ENCODE data around the gene SMIM14.
"Not testable (repeated sequence)": the region's sequence is repeated elsewhere in the genome, so short reads cannot be mapped to it uniquely, and the experiment has no call there.

Gene SMIM14

GRCh38 chr4:39638354-39639239, at the start of gene SMIM14:
Gene SMIM14 (minus strand): TSS chr4:39638865. CDS start chr4:39605145, 33,720 bp downstream.
- H3K27me3 Mint-ChIP-seq = peaks cover 38% of the 10 kb centered on the region
- H3K9me3 Mint-ChIP-seq = no peaks in the 10 kb centered on the region
- H3K36me3 Mint-ChIP-seq = no peaks in the 10 kb centered on the region
- peak within 1 kb of the TSS; percentile 86 for H3K27ac Mint-ChIP-seq
- peak; percentile 93 for DNase-seq
- H3K4me1 Mint-ChIP-seq = peaks cover 33% of the 10 kb centered on the region
- H3K4me3 Mint-ChIP-seq = peak within 1 kb of the TSS; percentile 92
- CTCF ChIA-PET = interaction anchor here (0.6 to 1.8 kb wide), 3 partner anchors 67 to 169 kb away, joined by 3 to 7 read pairs (median 4); no protein-coding TSS in a partner anchor

DNA sequence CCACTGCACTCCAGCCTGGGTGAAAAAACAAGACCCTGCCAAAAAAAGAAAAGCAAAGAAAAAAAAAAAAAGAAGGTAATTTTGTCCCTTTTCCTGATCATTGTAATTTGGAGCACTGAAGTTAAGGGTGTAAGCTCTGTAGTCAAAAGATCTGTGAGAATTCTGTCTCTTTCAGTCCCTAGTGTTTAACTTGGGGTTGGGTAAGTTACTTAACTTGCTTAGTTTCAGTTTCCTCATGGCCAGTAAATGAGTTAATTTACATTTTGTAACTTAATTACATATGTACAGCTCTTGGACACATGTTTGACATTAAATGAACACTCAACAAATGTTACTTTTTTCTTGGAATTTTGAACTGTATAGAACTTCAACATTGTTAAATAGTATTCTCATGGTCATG, 48.3 kb upstream of the SMIM14 start:
- DNase-seq = no peak
- Mint-ChIP-seq H3K4me3 (no peak overlapping the region), H3K27me3 (peaks cover 5% of the 10 kb centered on the region), H3K4me1 (no peaks in the 10 kb centered on the region), H3K36me3 (no peaks in the 10 kb centered on the region), H3K27ac (no peak overlapping the region), H3K9me3 (no peaks in the 10 kb centered on the region)
- CTCF ChIA-PET = no interaction called here

DNA sequence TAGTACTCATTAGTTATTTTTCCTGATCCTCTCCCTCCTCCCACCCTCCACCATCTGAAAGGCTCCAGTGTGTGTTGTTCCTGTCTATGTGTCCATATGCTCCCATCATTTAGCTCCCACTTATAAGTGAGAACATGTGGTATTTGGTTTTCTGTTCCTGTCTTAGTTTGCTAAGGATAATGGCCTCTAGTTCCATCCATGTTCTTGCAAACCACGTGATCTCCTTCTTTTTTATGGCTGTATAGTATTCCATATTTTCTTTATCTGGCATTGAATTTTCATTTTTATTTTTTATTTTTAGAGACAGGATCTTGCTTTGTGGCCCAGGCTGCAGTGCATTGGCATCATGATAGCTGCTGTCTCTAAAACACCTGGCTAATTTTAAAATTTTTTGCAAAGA, 47.3 kb upstream of the SMIM14 start:
- Mint-ChIP-seq H3K27ac (no peak overlapping the region), H3K36me3 (no peaks in the 10 kb centered on the region), H3K4me3 (no peak overlapping the region)

DNA sequence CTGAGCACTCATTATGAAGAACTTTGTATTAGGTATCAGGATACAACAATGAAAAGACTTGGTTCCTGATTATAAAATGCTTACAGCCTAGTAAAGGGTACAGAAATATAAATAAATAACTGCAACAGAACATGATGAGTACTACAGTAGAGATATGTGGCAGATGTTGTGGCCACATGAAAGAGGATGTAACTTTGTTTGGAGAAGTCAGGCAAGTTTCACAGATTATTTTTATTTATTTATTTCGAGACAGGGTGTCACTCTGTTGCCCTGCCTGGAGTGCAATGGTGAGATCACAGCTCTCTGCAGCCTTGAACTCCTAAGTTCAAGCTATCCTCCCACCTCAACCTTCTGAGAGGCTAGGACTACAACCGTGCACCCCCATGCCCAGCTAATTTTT, 43.5 kb upstream of the SMIM14 start:
- Mint-ChIP-seq H3K27ac (no peak overlapping the region), H3K4me1 (no peaks in the 10 kb centered on the region), H3K4me3 (no peak overlapping the region), H3K36me3 (no peaks in the 10 kb centered on the region), H3K27me3 (peaks cover 14% of the 10 kb centered on the region), H3K9me3 (no peaks in the 10 kb centered on the region)
- no peak for DNase-seq
- CTCF ChIA-PET = no interaction called here

More for the DNA sequence above, 47.3 kb upstream of the SMIM14 start:
- CTCF ChIA-PET = no interaction called here
- peaks cover 5% of the 10 kb centered on the region for H3K27me3 Mint-ChIP-seq
- no peaks in the 10 kb centered on the region for H3K9me3 Mint-ChIP-seq
- DNase-seq = no peak
- no peaks in the 10 kb centered on the region for H3K4me1 Mint-ChIP-seq

DNA sequence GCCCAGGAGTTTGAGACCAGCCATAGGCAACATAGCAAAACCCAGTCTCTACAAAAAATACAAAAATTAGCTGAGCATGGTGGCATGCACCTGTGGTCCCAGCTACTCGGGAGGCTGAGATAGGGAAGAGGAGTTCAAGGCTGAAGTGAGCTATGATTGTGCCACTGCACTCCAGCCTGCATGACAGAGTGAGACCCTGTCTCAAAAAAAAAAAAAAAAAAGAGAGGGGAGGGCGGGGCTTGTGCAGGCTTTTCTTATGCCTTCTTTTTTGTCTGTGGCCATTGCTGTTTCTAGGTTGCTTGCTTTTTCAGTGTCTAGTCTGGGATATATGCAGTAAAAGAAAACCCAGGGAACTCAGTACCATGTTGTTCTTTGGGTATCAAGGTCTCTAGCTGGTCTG, 42.3 kb upstream of the SMIM14 start:
- H3K36me3 Mint-ChIP-seq, H3K9me3 Mint-ChIP-seq, H3K4me1 Mint-ChIP-seq, DNase-seq, H3K27ac Mint-ChIP-seq, CTCF ChIA-PET, H3K4me3 Mint-ChIP-seq: not testable (repeated sequence)
- H3K27me3 Mint-ChIP-seq = peaks cover 14% of the 10 kb centered on the region

DNA sequence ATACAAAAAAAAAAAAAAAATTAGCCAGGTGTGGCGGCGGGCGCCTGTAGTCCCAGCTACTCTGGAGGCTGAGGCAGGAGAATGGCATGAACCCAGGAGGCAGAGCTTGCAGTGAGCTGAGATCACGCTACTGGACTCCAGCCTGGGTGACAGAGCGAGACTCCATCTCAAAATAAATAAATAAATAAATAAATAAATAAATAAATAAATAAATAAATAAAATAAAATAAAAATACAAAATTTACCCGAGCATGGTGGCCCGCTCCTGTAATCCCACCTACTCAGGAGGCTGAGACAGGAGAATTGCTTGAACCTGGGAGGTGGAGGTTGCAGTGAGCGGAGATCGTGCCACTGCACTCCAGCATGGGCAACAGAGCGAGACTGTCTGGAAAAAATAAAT, 37.0 kb upstream of the SMIM14 start:
- H3K4me1 Mint-ChIP-seq, H3K4me3 Mint-ChIP-seq, DNase-seq, H3K36me3 Mint-ChIP-seq, CTCF ChIA-PET, H3K9me3 Mint-ChIP-seq, H3K27ac Mint-ChIP-seq: not testable (repeated sequence)
- H3K27me3 Mint-ChIP-seq = peaks cover 12% of the 10 kb centered on the region

DNA sequence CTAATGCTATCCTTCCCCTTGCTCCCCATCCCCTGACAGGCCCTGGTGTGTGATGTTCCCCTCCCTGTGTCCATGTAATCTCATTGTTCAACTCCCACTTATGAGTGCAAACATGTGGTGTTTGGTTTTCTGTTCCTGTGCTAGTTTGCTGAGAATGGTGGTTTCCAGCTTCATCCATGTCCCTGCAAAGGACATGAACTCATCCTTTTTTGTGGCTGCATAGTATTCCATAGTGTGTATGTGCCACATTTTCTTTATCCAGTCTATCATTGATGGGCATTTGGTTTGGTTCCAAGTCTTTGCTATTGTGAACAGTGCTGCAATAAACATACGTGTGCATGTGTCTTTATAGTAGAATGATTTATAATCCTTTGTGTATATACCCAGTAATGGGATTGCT, 31.6 kb upstream of the SMIM14 start:
- H3K9me3 Mint-ChIP-seq, H3K4me1 Mint-ChIP-seq, H3K4me3 Mint-ChIP-seq, DNase-seq, CTCF ChIA-PET, H3K36me3 Mint-ChIP-seq, H3K27ac Mint-ChIP-seq: not testable (repeated sequence)
- peaks cover 14% of the 10 kb centered on the region for H3K27me3 Mint-ChIP-seq

- Mint-ChIP-seq H3K36me3 (no peaks in the 10 kb centered on the region), H3K27me3 (peaks cover 14% of the 10 kb centered on the region), H3K9me3 (no peaks in the 10 kb centered on the region), H3K4me1 (no peaks in the 10 kb centered on the region), H3K27ac (no peak overlapping the region), H3K4me3 (no peak overlapping the region)
- no peak for DNase-seq
- CTCF ChIA-PET = no interaction called here
Measured at GRCh38 chr4:39668887-39669286, 30.2 kb upstream of the SMIM14 start.

- Mint-ChIP-seq H3K27me3 (peaks cover 14% of the 10 kb centered on the region), H3K27ac (no peak overlapping the region), H3K9me3 (no peaks in the 10 kb centered on the region), H3K4me3 (no peak overlapping the region), H3K4me1 (no peaks in the 10 kb centered on the region), H3K36me3 (no peaks in the 10 kb centered on the region)
- DNase-seq = no peak
- CTCF ChIA-PET = no interaction called here
Measured at GRCh38 chr4:39667706-39668105, 29.0 kb upstream of the SMIM14 start.

GRCh38 chr4:39664828-39665731, 26.4 kb upstream of the SMIM14 start:
- H3K36me3 Mint-ChIP-seq = no peaks in the 10 kb centered on the region
- no peaks in the 10 kb centered on the region for H3K9me3 Mint-ChIP-seq
- H3K27ac Mint-ChIP-seq = no peak overlapping the region
- no peak for DNase-seq
- no peak overlapping the region for H3K4me3 Mint-ChIP-seq
- H3K4me1 Mint-ChIP-seq = no peaks in the 10 kb centered on the region
- H3K27me3 Mint-ChIP-seq = peaks cover 11% of the 10 kb centered on the region
- CTCF ChIA-PET = no interaction called here

- H3K4me3 Mint-ChIP-seq = no peak overlapping the region
- no peaks in the 10 kb centered on the region for H3K36me3 Mint-ChIP-seq
- DNase-seq = no peak
- H3K27ac Mint-ChIP-seq = no peak overlapping the region
- H3K9me3 Mint-ChIP-seq = no peaks in the 10 kb centered on the region
- CTCF ChIA-PET = interaction anchor here (0.6 kb wide), 1 partner anchor 1178 kb away, joined by 3 read pairs; no protein-coding TSS in a partner anchor
- no peaks in the 10 kb centered on the region for H3K4me1 Mint-ChIP-seq
- H3K27me3 Mint-ChIP-seq = peaks cover 10% of the 10 kb centered on the region
Measured at GRCh38 chr4:39662683-39663082, 24.0 kb upstream of the SMIM14 start.

GRCh38 chr4:39660757-39661156, 22.1 kb upstream of the SMIM14 start:
- H3K36me3 Mint-ChIP-seq = no peaks in the 10 kb centered on the region
- no peak overlapping the region for H3K27ac Mint-ChIP-seq
- DNase-seq = no peak
- no peak overlapping the region for H3K4me3 Mint-ChIP-seq
- H3K9me3 Mint-ChIP-seq = no peaks in the 10 kb centered on the region
- peaks cover 5% of the 10 kb centered on the region for H3K4me1 Mint-ChIP-seq
- CTCF ChIA-PET = interaction anchor here (1.0 to 1.3 kb wide), 2 partner anchors 192 to 318 kb away, joined by 4 read pairs; no protein-coding TSS in a partner anchor
- H3K27me3 Mint-ChIP-seq = no peaks in the 10 kb centered on the region

- no peaks in the 10 kb centered on the region for H3K36me3 Mint-ChIP-seq
- DNase-seq = no peak
- H3K4me3 Mint-ChIP-seq = no peak overlapping the region
- peaks cover 5% of the 10 kb centered on the region for H3K4me1 Mint-ChIP-seq
- H3K27ac Mint-ChIP-seq = no peak overlapping the region
- no peaks in the 10 kb centered on the region for H3K27me3 Mint-ChIP-seq
- no peaks in the 10 kb centered on the region for H3K9me3 Mint-ChIP-seq
- CTCF ChIA-PET = interaction anchor here (1.0 to 1.3 kb wide), 2 partner anchors 191 to 318 kb away, joined by 4 read pairs; no protein-coding TSS in a partner anchor
Measured at GRCh38 chr4:39660045-39660444, 21.4 kb upstream of the SMIM14 start.

DNA sequence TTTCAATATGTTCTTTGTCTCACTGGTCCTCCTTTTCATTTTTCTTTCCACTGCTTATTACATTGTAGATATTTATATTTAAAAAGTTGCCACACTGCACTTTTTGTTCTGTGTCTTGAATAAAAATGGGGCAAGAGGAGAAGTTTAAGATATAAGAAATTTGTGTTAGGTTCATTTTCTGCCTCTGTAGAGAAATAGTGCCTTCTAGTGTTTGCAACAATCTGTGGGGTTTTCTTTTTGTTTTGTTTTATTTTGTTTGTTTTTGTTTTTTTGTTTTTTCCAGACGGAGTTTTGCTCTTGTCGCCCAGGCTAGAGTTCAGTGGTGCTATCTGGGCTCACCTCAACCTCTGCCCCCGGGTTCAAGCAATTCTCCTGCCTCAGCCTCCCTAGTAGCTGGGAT, 20.1 kb upstream of the SMIM14 start:
- no peaks in the 10 kb centered on the region for H3K27me3 Mint-ChIP-seq
- H3K36me3 Mint-ChIP-seq = peaks cover under 1% of the 10 kb centered on the region
- H3K27ac Mint-ChIP-seq = no peak overlapping the region
- CTCF ChIA-PET = no interaction called here
- H3K4me1 Mint-ChIP-seq = peaks cover 5% of the 10 kb centered on the region
- no peaks in the 10 kb centered on the region for H3K9me3 Mint-ChIP-seq
- no peak overlapping the region for H3K4me3 Mint-ChIP-seq
- DNase-seq = no peak
